HEK293T (cell line): Measurements from ENCODE around the gene FRK.
"Not testable (repeated sequence)": the region's sequence is repeated elsewhere in the genome, so short reads cannot be mapped to it uniquely, and the experiment has no call there.

Experiments used
- CTCF ChIA-PET: fragments of 350-600 bp; formaldehyde crosslinking; extraction: SDS; loops from one replicate; lab custom pipeline; 2021; ENCODE audit warnings: antibody characterized with exemption, inconsistent platforms; lab: Yijun Ruan, JAX
- POLR2A ChIA-PET: fragments of 350-600 bp; formaldehyde crosslinking; extraction: SDS; loops from one replicate; lab custom pipeline; 2020; ENCODE audit warnings: antibody characterized with exemption, inconsistent platforms; lab: Yijun Ruan, JAX
- DNase-seq: peaks from one replicate; pipeline ENCODE4 v3.0.0; 2012; ENCODE audit warnings: mixed read lengths; ENCODE audit errors: extremely low spot score
- ARNT ChIP-seq: fragments of 450-650 bp; IDR thresholded peaks from 2 replicates; pipeline ENCODE4 v1.6.1; 2017; ENCODE audit warnings: mild to moderate bottlenecking
- BHLHE40 ChIP-seq: fragments of 450-650 bp; IDR thresholded peaks from 2 replicates; pipeline ENCODE4 v1.6.1; 2016; ENCODE audit warnings: mild to moderate bottlenecking, moderate library complexity, borderline replicate concordance
- CTBP1 ChIP-seq: fragments of 450-650 bp; IDR thresholded peaks from 2 replicates; pipeline ENCODE4 v1.6.1; 2016; ENCODE audit warnings: borderline replicate concordance
- ELF4 ChIP-seq: fragments of 450-650 bp; IDR thresholded peaks from 2 replicates; pipeline ENCODE4 v1.6.1; 2017; ENCODE audit warnings: antibody characterized with exemption
- FOXA1 ChIP-seq: fragments of 450-650 bp; IDR thresholded peaks from 2 replicates; pipeline ENCODE4 v1.6.1; 2016; ENCODE audit warnings: mild to moderate bottlenecking
- FOXK2 ChIP-seq: fragments of 450-650 bp; IDR thresholded peaks from 2 replicates; pipeline ENCODE4 v1.6.1; 2016; ENCODE audit warnings: mild to moderate bottlenecking
- FOXM1 ChIP-seq: fragments of 450-650 bp; IDR thresholded peaks from 2 replicates; pipeline ENCODE4 v1.6.1; 2017; ENCODE audit warnings: mild to moderate bottlenecking, borderline replicate concordance
- HDGF ChIP-seq: fragments of 450-650 bp; IDR thresholded peaks from 2 replicates; pipeline ENCODE4 v1.6.1; 2017; ENCODE audit warnings: antibody characterized with exemption, borderline replicate concordance
- L3MBTL2 ChIP-seq: fragments of 450-650 bp; conservative IDR thresholded peaks from 2 replicates; pipeline ENCODE4 v1.6.1; 2016; ENCODE audit warnings: mild to moderate bottlenecking
- LEF1 ChIP-seq: fragments of 450-650 bp; IDR thresholded peaks from 2 replicates; pipeline ENCODE4 v1.6.1; 2017; ENCODE audit warnings: mild to moderate bottlenecking, borderline replicate concordance
- NFRKB ChIP-seq: fragments of 450-650 bp; IDR thresholded peaks from 2 replicates; pipeline ENCODE4 v1.6.1; 2016; ENCODE audit warnings: mild to moderate bottlenecking, moderate library complexity
- PKNOX1 ChIP-seq: fragments of 450-650 bp; IDR thresholded peaks from 2 replicates; pipeline ENCODE4 v1.6.1; 2016
- SP1 ChIP-seq: fragments of 450-650 bp; IDR thresholded peaks from 2 replicates; pipeline ENCODE4 v1.6.1; 2017
- SUZ12 ChIP-seq: fragments of 450-650 bp; IDR thresholded peaks from 2 replicates; pipeline ENCODE4 v1.6.1; 2016; ENCODE audit warnings: mild to moderate bottlenecking
- TARDBP ChIP-seq: fragments of 450-650 bp; IDR thresholded peaks from 2 replicates; pipeline ENCODE4 v1.6.1; 2016
- ZNF384 ChIP-seq: fragments of 450-650 bp; IDR thresholded peaks from 2 replicates; pipeline ENCODE4 v1.6.1; 2016

Gene FRK

GRCh38 chr6:115948751-115949150 is 111.9 kb downstream of the FRK start:
- ChIA-PET CTCF (no interaction called here), POLR2A (no interaction called here)
- TF ChIP-seq ELF4 (no peak), ZNF384 (no peak), SP1 (no peak), TARDBP (no peak), FOXA1 (no peak), L3MBTL2 (no peak), HDGF (no peak), ARNT (no peak), PKNOX1 (no peak), NFRKB (no peak), FOXM1 (no peak), CTBP1 (no peak)
- no peak for DNase-seq

- ChIA-PET CTCF (no interaction called here), POLR2A (no interaction called here)
- no peak for DNase-seq
- no peak for TF ChIP-seq CTBP1
- TF ChIP-seq LEF1 = no peak
- TF ChIP-seq FOXA1 = no peak
Observed at GRCh38 chr6:115947966-115948541, 112.6 kb downstream of the FRK start.

- ChIA-PET POLR2A (no interaction called here), CTCF (interaction anchor here (0.6 kb wide), 1 partner anchor 229 kb away, joined by 3 read pairs; no protein-coding TSS in a partner anchor)
- no peak for DNase-seq
- TF ChIP-seq FOXM1 = no peak
- no peak for TF ChIP-seq PKNOX1
- TF ChIP-seq NFRKB = no peak
- TF ChIP-seq ELF4 = no peak
- TF ChIP-seq SP1 = no peak
- TF ChIP-seq CTBP1 = no peak
- TF ChIP-seq TARDBP = no peak
- TF ChIP-seq FOXK2 = no peak
- no peak for TF ChIP-seq LEF1
- TF ChIP-seq HDGF = no peak
- TF ChIP-seq FOXA1 = no peak
- no peak for TF ChIP-seq BHLHE40
- no peak for TF ChIP-seq ARNT
- TF ChIP-seq SUZ12 = no peak
- TF ChIP-seq ZNF384 = no peak
- no peak for TF ChIP-seq L3MBTL2
Observed at GRCh38 chr6:115945812-115946211, 114.9 kb downstream of the FRK start.

- no peak for TF ChIP-seq FOXA1
- TF ChIP-seq CTBP1 = no peak
- no peak for TF ChIP-seq ARNT
- TF ChIP-seq NFRKB = no peak
- no peak for TF ChIP-seq HDGF
- no peak for TF ChIP-seq ELF4
- TF ChIP-seq PKNOX1 = no peak
- TF ChIP-seq SUZ12 = no peak
- TF ChIP-seq ZNF384 = no peak
- no peak for TF ChIP-seq LEF1
- no peak for TF ChIP-seq SP1
- no peak for TF ChIP-seq BHLHE40
- no peak for TF ChIP-seq TARDBP
- no peak for TF ChIP-seq FOXM1
- no peak for TF ChIP-seq FOXK2
- TF ChIP-seq L3MBTL2 = no peak
- DNase-seq = no peak
- POLR2A ChIA-PET = no interaction called here
- CTCF ChIA-PET = interaction anchor here (0.6 kb wide), 1 partner anchor 228 kb away, joined by 3 read pairs; no protein-coding TSS in a partner anchor
Observed at GRCh38 chr6:115945306-115945705, 115.4 kb downstream of the FRK start.

- POLR2A ChIA-PET, CTCF ChIA-PET, DNase-seq: not testable (repeated sequence)
Observed at GRCh38 chr6:115944829-115945228, 115.9 kb downstream of the FRK start.

DNA sequence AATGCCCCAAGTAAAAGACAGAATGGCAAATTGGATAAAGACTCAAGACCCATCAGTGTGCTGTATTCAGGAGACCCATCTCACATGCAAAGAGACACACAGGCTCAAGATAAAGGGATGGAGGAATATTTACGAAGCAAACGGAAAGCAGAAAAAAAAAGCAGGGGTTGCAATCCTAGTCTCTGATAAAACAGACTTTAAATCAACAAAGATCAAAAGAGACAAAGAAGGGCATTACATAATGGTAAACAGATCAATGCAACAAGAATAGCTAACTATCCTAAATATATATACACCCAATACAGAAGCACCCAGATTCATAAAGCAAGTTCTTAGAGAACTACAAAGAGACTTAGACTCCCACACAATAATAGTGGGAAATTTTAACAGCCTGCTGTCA is 123.2 kb downstream of the FRK start:
- POLR2A ChIA-PET, CTCF ChIA-PET, DNase-seq: not testable (repeated sequence)

GRCh38 chr6:115935361-115935760 is 125.3 kb downstream of the FRK start:
- no peak for DNase-seq
- TF ChIP-seq BHLHE40 = no peak
- no peak for TF ChIP-seq ARNT
- no peak for TF ChIP-seq FOXM1
- no peak for TF ChIP-seq HDGF
- no peak for TF ChIP-seq LEF1
- TF ChIP-seq SUZ12 = no peak
- TF ChIP-seq ELF4 = no peak
- no peak for TF ChIP-seq CTBP1
- TF ChIP-seq PKNOX1 = no peak
- TF ChIP-seq NFRKB = no peak
- TF ChIP-seq ZNF384 = no peak
- no peak for TF ChIP-seq TARDBP
- TF ChIP-seq L3MBTL2 = no peak
- TF ChIP-seq FOXK2 = no peak
- no peak for TF ChIP-seq FOXA1
- TF ChIP-seq SP1 = no peak
- CTCF ChIA-PET = interaction anchor here (0.7 kb wide), 1 partner anchor 648 kb away, joined by 4 read pairs; no protein-coding TSS in a partner anchor
- POLR2A ChIA-PET = no interaction called here
